Smooth muscle cell (in vitro differentiated cells): Measurements from ENCODE around the gene CTBP2. TPM values are rescaled to one million over a fixed set of nuclear protein-coding genes. Genes with fewer than 3 reads are reported as not detected.

Experiments
- DNase-seq: peaks from one replicate; lab custom pipeline; 2025; ENCODE audit not compliant: unreplicated experiment; lab: John Stamatoyannopoulos, UW
- H2AFZ ChIP-seq: fragments of 200-600 bp; sonication (generic); 2 replicates; pipeline ENCODE4 v1.6.0; 2016; ENCODE audit warnings: antibody characterized with exemption, low read depth, mild to moderate bottlenecking
- H3F3A ChIP-seq: fragments of 200-600 bp; sonication (generic); 2 replicates; pipeline ENCODE4 v1.6.0; 2017; ENCODE audit warnings: antibody characterized with exemption, low read depth
- H3K27ac ChIP-seq: fragments of 200-600 bp; sonication (generic); 2 replicates; pipeline ENCODE4 v1.5.1; 2016; ENCODE audit warnings: low read depth, mild to moderate bottlenecking
- H3K27me3 ChIP-seq: fragments of 200-600 bp; sonication (generic); 2 replicates; pipeline ENCODE4 v1.6.1; 2016; ENCODE audit warnings: low read depth, mild to moderate bottlenecking
- H3K36me3 ChIP-seq: fragments of 200-600 bp; sonication (generic); 2 replicates; pipeline ENCODE4 v1.5.1; 2016; ENCODE audit warnings: low read depth
- H3K4me1 ChIP-seq: fragments of 200-600 bp; sonication (generic); 2 replicates; pipeline ENCODE4 v1.5.1; 2016; ENCODE audit warnings: low read depth
- H3K4me2 ChIP-seq: fragments of 200-600 bp; sonication (generic); 2 replicates; pipeline ENCODE4 v1.6.0; 2016; ENCODE audit warnings: mild to moderate bottlenecking
- H3K4me3 ChIP-seq: fragments of 200-600 bp; sonication (generic); 2 replicates; pipeline ENCODE4 v1.5.1; 2016; ENCODE audit warnings: mild to moderate bottlenecking
- H3K79me2 ChIP-seq: fragments of 200-600 bp; sonication (generic); 2 replicates; pipeline ENCODE4 v1.6.0; 2016; ENCODE audit warnings: low read depth, mild to moderate bottlenecking
- H3K9ac ChIP-seq: fragments of 200-600 bp; sonication (generic); 2 replicates; pipeline ENCODE4 v1.6.0; 2016; ENCODE audit warnings: low read depth
- H3K9me3 ChIP-seq: fragments of 200-600 bp; sonication (generic); replicated peaks from 2 replicates; pipeline ENCODE4 v1.5.1; 2016; ENCODE audit warnings: low read depth
- H4K20me1 ChIP-seq: fragments of 200-600 bp; sonication (generic); 2 replicates; pipeline ENCODE4 v1.6.0; 2016; ENCODE audit warnings: low read depth
- CTCF ChIP-seq: fragments of 200-600 bp; sonication (generic); IDR thresholded peaks from 2 replicates; pipeline ENCODE4 v1.5.1; 2017; ENCODE audit warnings: borderline replicate concordance, mild to moderate bottlenecking, antibody characterized with exemption; ENCODE audit not compliant: insufficient read depth, poor library complexity, severe bottlenecking
- WGBS: methylation state at CpG from one replicate; pipeline ENCODE4 v1.1.7; 2016; ENCODE audit warnings: low lambda C conversion rate; 5-methylcytosine and 5-hydroxymethylcytosine counted together
- polyA plus RNA-seq: library from polyadenylated mRNA; unstranded; fragments of >200 nt; fragmentation: Nextera tagmentation; extraction: Ambion mirVana; gene quantifications from 2 replicates; pipeline ENCODE4 v1.2.1, GENCODE V29; 2016
- total RNA-seq: library from RNA; depleted of rRNA; stranded (reverse); fragments of >200 nt; gene quantifications from 2 replicates; pipeline ENCODE4 v1.2.3, GENCODE V29; 2014

CTBP2 gene
- total and polyA plus RNA-seq, 2 experiments from 2014 or later = 49.9 to 69.5 TPM

- no peak overlapping the region for H3K4me2 ChIP-seq
- H3K4me3 ChIP-seq = no peak overlapping the region
- no peaks in the 10 kb centered on the region for H3K36me3 ChIP-seq
- no peak overlapping the region for H3K9ac ChIP-seq
- TF ChIP-seq CTCF = no peak
- H3F3A ChIP-seq = no peaks in the 10 kb centered on the region
- no peaks in the 10 kb centered on the region for H4K20me1 ChIP-seq
- H2AFZ ChIP-seq = no peak overlapping the region
- H3K79me2 ChIP-seq = no peaks in the 10 kb centered on the region
- no peaks in the 10 kb centered on the region for H3K4me1 ChIP-seq
- DNase-seq = no peak
- WGBS = 89% methylated on average over 10 of the region's 10 CpGs
- no peaks in the 10 kb centered on the region for H3K27me3 ChIP-seq
- no peak overlapping the region for H3K27ac ChIP-seq
- H3K9me3 ChIP-seq = no peaks in the 10 kb centered on the region
Measured at GRCh38 chr10:125201791-125202622, 41.6 kb upstream of the CTBP2 start.

GRCh38 chr10:125201108-125201524, 40.8 kb upstream of the CTBP2 start:
- no peak overlapping the region for H3K4me2 ChIP-seq

GRCh38 chr10:125200396-125200795, 40.0 kb upstream of the CTBP2 start:
- Histone ChIP-seq H3K4me2 (no peak overlapping the region), H3K79me2 (no peaks in the 10 kb centered on the region), H3K4me1 (no peaks in the 10 kb centered on the region), H3K9ac (no peak overlapping the region), H3K27ac (no peak overlapping the region), H3K4me3 (no peak overlapping the region), H3K27me3 (no peaks in the 10 kb centered on the region), H4K20me1 (no peaks in the 10 kb centered on the region), H2AFZ (no peak overlapping the region), H3F3A (no peaks in the 10 kb centered on the region), H3K36me3 (no peaks in the 10 kb centered on the region), H3K9me3 (no peaks in the 10 kb centered on the region)
- DNase-seq = no peak
- TF ChIP-seq CTCF = no peak
- WGBS = 79% methylated on average over 3 of the region's 3 CpGs

More at GRCh38 chr10:125201108-125201524, 40.8 kb upstream of the CTBP2 start:
- Histone ChIP-seq H3K79me2 (no peaks in the 10 kb centered on the region), H3K27ac (peak overlapping the region; percentile 19), H3K36me3 (no peaks in the 10 kb centered on the region), H3K4me1 (no peaks in the 10 kb centered on the region), H3K27me3 (no peaks in the 10 kb centered on the region), H3K9ac (no peak overlapping the region), H3K9me3 (no peaks in the 10 kb centered on the region), H4K20me1 (no peaks in the 10 kb centered on the region), H3K4me3 (no peak overlapping the region), H2AFZ (no peak overlapping the region), H3F3A (no peaks in the 10 kb centered on the region)
- TF ChIP-seq CTCF = no peak
- no peak for DNase-seq
- WGBS = 37% methylated on average over 5 of the region's 5 CpGs

GRCh38 chr10:125199270-125199669, 38.9 kb upstream of the CTBP2 start:
- H3K9me3 ChIP-seq = no peaks in the 10 kb centered on the region
- no peaks in the 10 kb centered on the region for H3K79me2 ChIP-seq
- no peaks in the 10 kb centered on the region for H3F3A ChIP-seq
- 98% methylated on average over 2 of the region's 2 CpGs for WGBS
- no peaks in the 10 kb centered on the region for H3K27me3 ChIP-seq
- no peak for TF ChIP-seq CTCF
- H3K4me1 ChIP-seq = no peaks in the 10 kb centered on the region
- no peak overlapping the region for H2AFZ ChIP-seq
- no peak for DNase-seq
- H3K9ac ChIP-seq = no peak overlapping the region
- no peaks in the 10 kb centered on the region for H3K36me3 ChIP-seq
- no peak overlapping the region for H3K4me2 ChIP-seq
- no peak overlapping the region for H3K4me3 ChIP-seq
- H4K20me1 ChIP-seq = no peaks in the 10 kb centered on the region
- H3K27ac ChIP-seq = no peak overlapping the region
